MCF 10A (cell line): ENCODE data around the gene CPZ. TPM values are rescaled to one million over a fixed set of nuclear protein-coding genes. Genes with fewer than 3 reads are reported as not detected.

Experiments
- BruUV-seq: library from RNA; stranded (reverse); fragments of 400-500 nt; replicated peaks from 2 replicates; lab custom pipeline; 2021; lab: Mats Ljungman, UMichigan
- CTCF ChIA-PET: fragments of 300-600 bp; sonication (Branson Sonifier 250); formaldehyde crosslinking; extraction: SDS; loops from one replicate; lab custom pipeline; 2021; ENCODE audit warnings: antibody characterized with exemption, inconsistent platforms; lab: Yijun Ruan, JAX
- POLR2A ChIA-PET: fragments of 300-600, 350-650 bp; sonication (Branson Sonifier 250); formaldehyde crosslinking; extraction: SDS; loops from one replicate; lab custom pipeline; 2020; ENCODE audit warnings: antibody characterized with exemption, inconsistent platforms; lab: Yijun Ruan, JAX
- DNase-seq: peaks from one replicate; pipeline ENCODE4 v3.0.0-alpha.2; 2018; ENCODE audit not compliant: unreplicated experiment
- H3K27ac Mint-ChIP-seq: one replicate; pipeline ENCODE4 v1.8.0; 2022; ENCODE audit warnings: mild to moderate bottlenecking, low read depth, mixed read lengths; ENCODE audit not compliant: unreplicated experiment
- H3K27me3 Mint-ChIP-seq: one replicate; pipeline ENCODE4 v1.8.0; 2022; ENCODE audit warnings: mixed read lengths; ENCODE audit not compliant: insufficient read depth, unreplicated experiment
- H3K36me3 Mint-ChIP-seq: one replicate; pipeline ENCODE4 v1.8.0; 2022; ENCODE audit warnings: mild to moderate bottlenecking, moderate library complexity, mixed read lengths; ENCODE audit not compliant: insufficient read depth, unreplicated experiment
- H3K4me1 Mint-ChIP-seq: one replicate; pipeline ENCODE4 v1.8.0; 2022; ENCODE audit warnings: mixed read lengths; ENCODE audit not compliant: insufficient read depth, unreplicated experiment
- H3K4me3 Mint-ChIP-seq: one replicate; pipeline ENCODE4 v1.8.0; 2022; ENCODE audit warnings: mild to moderate bottlenecking, moderate library complexity, mixed read lengths; ENCODE audit not compliant: unreplicated experiment
- H3K9me3 Mint-ChIP-seq: one replicate; pipeline ENCODE4 v1.8.0; 2022; ENCODE audit warnings: mixed read lengths; ENCODE audit not compliant: unreplicated experiment
- intact Hi-C: fragments of 100-400 bp; cut with micrococcal nuclease; formaldehyde crosslinking; loops from 2 replicates; pipeline ENCODE4 v1.14.1; 2022
- total RNA-seq: library from RNA; stranded (reverse); gene quantifications from 2 replicates; pipeline ENCODE4 v1.2.3, GENCODE V29; 2022
- TF ChIP-seq, protein P1 (sequence below): fragments of 200-600 bp; IDR thresholded peaks from one replicate; pipeline ENCODE4 v1.8.0; 2022; ENCODE audit warnings: antibody characterized with exemption, mild to moderate bottlenecking; ENCODE audit not compliant: unreplicated experiment

Gene CPZ
- total RNA-seq, 1 experiment from 2014 or later, result not detected

DNA sequence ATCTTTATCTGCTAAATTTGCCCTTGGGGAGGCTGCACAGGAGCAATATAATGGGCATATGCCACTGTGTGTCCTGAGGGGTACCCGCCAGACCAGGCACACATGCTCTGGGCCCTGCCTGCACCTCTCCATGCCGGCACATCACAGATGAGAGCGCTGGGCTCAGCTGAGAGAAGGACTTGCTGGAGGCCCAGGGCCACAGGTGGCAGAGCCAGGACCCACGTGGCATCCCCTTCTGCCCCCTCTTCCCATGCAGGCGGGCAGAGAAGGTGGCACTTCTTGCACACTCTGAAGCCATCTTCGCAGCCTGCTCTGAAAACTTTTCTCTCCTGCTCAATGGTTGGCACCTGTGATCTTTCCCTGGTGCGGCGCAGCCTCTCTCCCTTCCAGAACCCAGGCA, 20.1 kb downstream of the CPZ start:
- H3K27ac Mint-ChIP-seq, result no peak overlapping the region
- no peak for DNase-seq
- H3K4me3 Mint-ChIP-seq, result no peak overlapping the region
- POLR2A ChIA-PET, result no interaction called here
- TF ChIP-seq, protein P1, sequence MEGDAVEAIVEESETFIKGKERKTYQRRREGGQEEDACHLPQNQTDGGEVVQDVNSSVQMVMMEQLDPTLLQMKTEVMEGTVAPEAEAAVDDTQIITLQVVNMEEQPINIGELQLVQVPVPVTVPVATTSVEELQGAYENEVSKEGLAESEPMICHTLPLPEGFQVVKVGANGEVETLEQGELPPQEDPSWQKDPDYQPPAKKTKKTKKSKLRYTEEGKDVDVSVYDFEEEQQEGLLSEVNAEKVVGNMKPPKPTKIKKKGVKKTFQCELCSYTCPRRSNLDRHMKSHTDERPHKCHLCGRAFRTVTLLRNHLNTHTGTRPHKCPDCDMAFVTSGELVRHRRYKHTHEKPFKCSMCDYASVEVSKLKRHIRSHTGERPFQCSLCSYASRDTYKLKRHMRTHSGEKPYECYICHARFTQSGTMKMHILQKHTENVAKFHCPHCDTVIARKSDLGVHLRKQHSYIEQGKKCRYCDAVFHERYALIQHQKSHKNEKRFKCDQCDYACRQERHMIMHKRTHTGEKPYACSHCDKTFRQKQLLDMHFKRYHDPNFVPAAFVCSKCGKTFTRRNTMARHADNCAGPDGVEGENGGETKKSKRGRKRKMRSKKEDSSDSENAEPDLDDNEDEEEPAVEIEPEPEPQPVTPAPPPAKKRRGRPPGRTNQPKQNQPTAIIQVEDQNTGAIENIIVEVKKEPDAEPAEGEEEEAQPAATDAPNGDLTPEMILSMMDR, result no peak
- intact Hi-C loops, result no loop called here
- no peaks in the 10 kb centered on the region for H3K36me3 Mint-ChIP-seq
- peaks cover 5% of the 10 kb centered on the region for H3K4me1 Mint-ChIP-seq
- no peaks in the 10 kb centered on the region for H3K9me3 Mint-ChIP-seq
- CTCF ChIA-PET, result interaction anchor here (3.2 kb wide), 1 partner anchor 305 kb away, joined by 18 read pairs; no protein-coding TSS in a partner anchor
- no TSS peak for BruUV-seq
- peaks cover 13% of the 10 kb centered on the region for H3K27me3 Mint-ChIP-seq

- POLR2A ChIA-PET, result no interaction called here
- TF ChIP-seq, protein P1, result no peak
- Mint-ChIP-seq H3K9me3 (no peaks in the 10 kb centered on the region), H3K27me3 (peaks cover 10% of the 10 kb centered on the region), H3K4me1 (peaks cover 5% of the 10 kb centered on the region), H3K27ac (no peak overlapping the region), H3K4me3 (no peak overlapping the region), H3K36me3 (no peaks in the 10 kb centered on the region)
- CTCF ChIA-PET, result interaction anchor here (0.5 to 2.3 kb wide), 3 partner anchors 251 to 304 kb away, joined by 3 to 6 read pairs (median 4); no protein-coding TSS in a partner anchor
- intact Hi-C loops, result no loop called here
- BruUV-seq, result no TSS peak
- no peak for DNase-seq
These were observed 21.1 kb downstream of the CPZ start for GRCh38 chr4:8613421-8614364.

DNA sequence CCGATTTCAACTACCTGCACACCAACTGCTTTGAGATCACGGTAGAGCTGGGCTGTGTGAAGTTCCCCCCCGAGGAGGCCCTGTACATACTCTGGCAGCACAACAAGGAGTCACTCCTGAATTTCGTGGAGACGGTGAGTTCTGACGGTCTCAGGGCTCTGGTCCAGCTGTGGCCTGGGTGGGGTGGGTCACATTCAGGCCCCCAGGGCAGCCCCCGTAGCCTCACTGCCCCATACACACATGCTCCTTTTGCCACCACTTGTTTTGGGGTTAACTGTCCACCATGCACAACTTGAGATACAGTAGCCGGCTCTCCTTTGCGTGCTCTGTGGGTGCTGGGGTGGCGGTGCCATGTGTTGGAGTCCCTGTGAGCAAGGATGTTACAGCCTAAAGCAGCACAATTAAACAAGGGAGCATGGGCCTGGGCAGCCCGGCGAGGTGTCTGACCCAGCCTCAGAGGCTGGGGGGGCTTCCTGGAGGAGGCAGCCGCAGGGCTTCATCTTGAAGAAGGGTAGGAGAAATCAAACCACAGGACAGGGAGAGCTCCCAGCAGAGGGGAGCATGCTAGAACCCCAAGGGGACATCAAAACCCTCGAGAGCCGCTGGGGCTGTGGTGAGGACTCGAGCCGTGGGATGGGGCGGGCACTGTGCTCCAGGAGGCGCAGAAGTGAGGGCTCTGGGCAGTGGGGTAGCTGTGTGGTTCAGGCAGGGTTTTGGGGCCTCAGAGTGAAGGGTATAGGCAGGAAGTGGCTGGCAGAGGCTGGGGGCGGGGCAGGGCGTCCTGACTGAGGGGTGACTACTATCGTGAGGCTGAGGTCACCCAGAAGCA, 22.0 kb downstream of the CPZ start:
- intact Hi-C loops, result no loop called here
- BruUV-seq, result no TSS peak
- ChIA-PET POLR2A (no interaction called here), CTCF (interaction anchor here (0.5 to 5.7 kb wide), 3 partner anchors 7 to 303 kb away, joined by 3 to 32 read pairs (median 6); no protein-coding TSS in a partner anchor)
- Mint-ChIP-seq H3K9me3 (no peaks in the 10 kb centered on the region), H3K4me3 (no peak overlapping the region), H3K27ac (no peak overlapping the region), H3K4me1 (no peaks in the 10 kb centered on the region), H3K36me3 (no peaks in the 10 kb centered on the region), H3K27me3 (peaks cover 1% of the 10 kb centered on the region)
- no peak for DNase-seq
- TF ChIP-seq, protein P1, result no peak
